ENCODE results near the gene CCNB3.

GRCh38 chrX:50165727-50166126, 38.8 kb upstream of the CCNB3 start:
- TF ChIP-seq CTCF (conservative IDR thresholded peaks at IDR 0.05) (no peak), EZH2 (IDR thresholded peaks at IDR 0.05; ENCODE audit: low read depth) (no peak)

All from PC-9 (cell line).